ENCODE measurements around the gene ALK.

ALK gene

GRCh38 chr2:29160184-29160583 is 761.2 kb downstream of the ALK start:
- Mint-ChIP-seq H3K27ac (no peak overlapping the region), H3K36me3 (peaks cover 13% of the 10 kb centered on the region), H3K27me3 (no peaks in the 10 kb centered on the region), H3K9me3 (no peaks in the 10 kb centered on the region), H3K4me3 (no peak overlapping the region), H3K4me1 (no peaks in the 10 kb centered on the region)

- Mint-ChIP-seq H3K4me1 (no peaks in the 10 kb centered on the region), H3K9me3 (no peaks in the 10 kb centered on the region), H3K4me3 (no peak overlapping the region), H3K27me3 (no peaks in the 10 kb centered on the region), H3K27ac (no peak overlapping the region), H3K36me3 (peaks cover 13% of the 10 kb centered on the region)
Observed at GRCh38 chr2:29159125-29159524, 762.3 kb downstream of the ALK start.

DNA sequence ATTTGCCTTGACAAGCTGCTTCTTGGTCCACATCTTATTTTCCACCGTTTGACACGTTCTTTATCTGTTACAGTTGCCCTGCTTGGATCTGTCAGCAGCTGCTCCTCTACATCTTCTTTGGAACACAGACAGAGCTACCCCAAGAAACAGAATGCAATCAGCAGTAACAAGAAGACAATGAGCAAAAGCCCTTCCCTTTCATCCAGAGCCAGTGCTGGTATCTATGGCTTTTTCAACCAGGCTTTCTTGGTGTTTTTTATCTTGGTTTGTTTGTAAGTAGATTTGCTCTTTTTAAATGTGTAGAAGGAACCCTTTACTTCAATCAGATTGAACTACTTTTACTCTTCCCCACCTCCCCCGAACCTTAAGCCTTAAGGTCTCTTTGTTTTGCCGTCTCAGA is 764.3 kb downstream of the ALK start:
- no peaks in the 10 kb centered on the region for H3K4me1 Mint-ChIP-seq
- no peak overlapping the region for H3K4me3 Mint-ChIP-seq
- no peaks in the 10 kb centered on the region for H3K9me3 Mint-ChIP-seq
- no peaks in the 10 kb centered on the region for H3K27me3 Mint-ChIP-seq
- H3K27ac Mint-ChIP-seq = peak overlapping the region; percentile 1
- H3K36me3 Mint-ChIP-seq = peaks cover 22% of the 10 kb centered on the region

DNA sequence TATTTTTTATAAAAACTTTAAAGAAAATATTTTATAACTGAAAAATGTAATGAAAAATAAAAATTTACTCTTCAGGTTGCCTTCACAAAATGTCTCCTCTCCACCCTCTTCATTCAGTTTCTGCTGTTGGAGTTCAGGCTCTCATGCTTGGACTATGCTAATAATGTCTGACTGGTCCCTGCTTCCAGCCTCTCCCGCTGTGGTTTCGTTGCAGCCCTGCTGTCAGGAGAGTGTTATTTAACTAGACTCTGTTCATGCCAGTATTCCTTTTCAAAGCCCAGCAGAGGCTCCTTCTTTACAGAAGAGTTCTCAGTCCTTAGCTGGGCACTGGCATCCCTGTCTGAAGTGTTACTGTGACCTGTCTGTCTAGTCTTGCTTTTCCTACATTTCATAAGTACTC is 765.8 kb downstream of the ALK start:
- no peak overlapping the region for H3K4me3 Mint-ChIP-seq
- peaks cover 24% of the 10 kb centered on the region for H3K36me3 Mint-ChIP-seq

DNA sequence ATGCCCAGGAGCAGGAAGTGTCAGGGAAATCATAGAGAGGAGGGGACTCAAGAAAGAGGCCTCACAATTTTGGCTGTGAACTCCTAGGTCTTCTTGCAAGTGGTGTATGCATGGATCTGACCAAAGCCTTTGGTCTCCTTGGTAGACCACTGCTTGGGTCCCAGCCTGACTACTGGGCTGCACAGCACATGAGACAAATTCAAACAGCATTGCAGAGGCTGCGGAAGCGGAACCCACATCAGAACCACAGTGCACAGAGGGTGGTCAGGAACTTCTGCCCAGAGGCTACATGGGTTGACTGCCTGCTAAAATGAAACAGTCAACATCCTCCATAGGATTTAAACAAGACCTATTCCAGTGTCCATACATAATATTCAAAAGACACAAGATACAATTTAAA is 766.8 kb downstream of the ALK start:
- Mint-ChIP-seq H3K9me3 (no peaks in the 10 kb centered on the region), H3K27me3 (no peaks in the 10 kb centered on the region), H3K36me3 (peaks cover 22% of the 10 kb centered on the region), H3K27ac (no peak overlapping the region), H3K4me3 (no peak overlapping the region), H3K4me1 (no peaks in the 10 kb centered on the region)

More for the DNA sequence above, 765.8 kb downstream of the ALK start:
- no peaks in the 10 kb centered on the region for H3K27me3 Mint-ChIP-seq
- H3K9me3 Mint-ChIP-seq = no peaks in the 10 kb centered on the region
- peak overlapping the region; percentile 73 for H3K27ac Mint-ChIP-seq
- no peaks in the 10 kb centered on the region for H3K4me1 Mint-ChIP-seq

GRCh38 chr2:29147963-29148362 is 773.4 kb downstream of the ALK start:
- Mint-ChIP-seq H3K36me3 (peaks cover 15% of the 10 kb centered on the region), H3K27ac (no peak overlapping the region), H3K27me3 (no peaks in the 10 kb centered on the region), H3K4me1 (no peaks in the 10 kb centered on the region), H3K9me3 (no peaks in the 10 kb centered on the region), H3K4me3 (no peak overlapping the region)

DNA sequence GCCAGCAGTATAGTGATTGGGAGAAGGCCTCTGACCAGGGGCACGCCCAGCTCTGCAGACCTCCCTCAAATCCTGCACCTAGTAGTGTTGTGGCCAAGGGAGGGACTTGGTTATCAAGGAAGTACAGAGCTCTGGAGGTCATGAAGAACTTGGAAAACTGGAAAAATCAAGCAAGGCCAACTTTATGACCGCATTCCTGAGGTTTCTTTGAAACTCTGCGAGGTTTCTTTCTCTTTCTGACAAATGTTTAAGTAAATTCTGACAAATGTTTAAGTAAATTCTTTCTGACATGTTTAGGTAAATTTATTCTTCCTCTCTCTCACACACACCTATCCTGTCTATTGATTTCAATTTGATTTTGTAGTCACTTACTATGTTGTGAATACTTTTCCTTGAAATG is 775.2 kb downstream of the ALK start:
- no peaks in the 10 kb centered on the region for H3K27me3 Mint-ChIP-seq
- H3K9me3 Mint-ChIP-seq = no peaks in the 10 kb centered on the region
- peaks cover 17% of the 10 kb centered on the region for H3K36me3 Mint-ChIP-seq
- peaks cover 7% of the 10 kb centered on the region for H3K4me1 Mint-ChIP-seq
- H3K27ac Mint-ChIP-seq = no peak overlapping the region
- H3K4me3 Mint-ChIP-seq = no peak overlapping the region

- H3K36me3 Mint-ChIP-seq = peaks cover 31% of the 10 kb centered on the region
- H3K4me3 Mint-ChIP-seq = no peak overlapping the region
- peaks cover 27% of the 10 kb centered on the region for H3K4me1 Mint-ChIP-seq
- H3K27me3 Mint-ChIP-seq = no peaks in the 10 kb centered on the region
- H3K27ac Mint-ChIP-seq = no peak overlapping the region
- no peaks in the 10 kb centered on the region for H3K9me3 Mint-ChIP-seq
Observed at GRCh38 chr2:29143657-29144056, 777.7 kb downstream of the ALK start.
